Posterior vena cava (tissue), 2 donors: Measurements from ENCODE around the gene GLTP. TPM values are rescaled to one million over a fixed set of nuclear protein-coding genes. Genes with fewer than 3 reads are reported as not detected.
"Not testable (repeated sequence)": the region's sequence is repeated elsewhere in the genome, so short reads cannot be mapped to it uniquely, and the experiment has no call there.

ENCODE experiments used
- DNase-seq: peaks from one replicate; pipeline ENCODE4 v3.0.0-alpha.2; 2020; ENCODE audit warnings: low spot score
- intact Hi-C, 2 donors: fragments of 100-400 bp; cut with DNase I; formaldehyde crosslinking; loops; one replicate each; pipeline versions ENCODE4 v1.14.1 to v1.14.2; 2022 to 2023
- total RNA-seq, 2 donors: library from RNA; stranded (reverse); fragmentation: NEBNext Ultra II Directional; extraction: Animal tissue kit (Norgen Biotek cat#: 25700); gene quantifications; one replicate each; pipeline ENCODE4 v1.2.1, GENCODE V29; 2021
- donor health status: DM: yes; HTN: yes; CAD: no.
- donor health status: DM: yes; HTN: yes; CAD: no.

GLTP gene
- total RNA-seq, 2 donors from 2014 or later, result 34.9 to 36.4 TPM

DNA sequence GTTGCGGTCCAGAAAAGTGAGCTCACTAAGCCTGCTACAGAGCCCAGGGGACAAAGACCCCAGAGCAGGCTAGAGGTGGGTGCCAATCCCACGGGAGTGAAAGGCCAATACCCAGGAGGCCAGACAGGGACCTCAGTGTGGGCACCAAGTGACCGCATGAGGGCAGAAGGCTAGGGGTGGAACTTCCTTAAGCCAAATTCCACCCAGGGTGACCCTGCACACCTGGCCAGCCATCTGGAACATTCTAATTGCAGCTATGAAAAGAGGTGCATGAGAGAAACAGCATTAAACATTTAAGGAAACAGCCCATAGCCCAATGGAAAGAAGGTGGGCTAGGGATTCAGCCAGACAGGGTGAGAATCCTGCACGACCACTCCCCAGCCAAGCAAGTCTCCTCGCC, 19.4 kb downstream of the GLTP start:
- DNase-seq, result no peak
- intact Hi-C loops, result no loop called here

- intact Hi-C loops, result no loop called here
- DNase-seq, result no peak
Observed at GRCh38 chr12:109858764-109859163, 21.6 kb downstream of the GLTP start.

DNA sequence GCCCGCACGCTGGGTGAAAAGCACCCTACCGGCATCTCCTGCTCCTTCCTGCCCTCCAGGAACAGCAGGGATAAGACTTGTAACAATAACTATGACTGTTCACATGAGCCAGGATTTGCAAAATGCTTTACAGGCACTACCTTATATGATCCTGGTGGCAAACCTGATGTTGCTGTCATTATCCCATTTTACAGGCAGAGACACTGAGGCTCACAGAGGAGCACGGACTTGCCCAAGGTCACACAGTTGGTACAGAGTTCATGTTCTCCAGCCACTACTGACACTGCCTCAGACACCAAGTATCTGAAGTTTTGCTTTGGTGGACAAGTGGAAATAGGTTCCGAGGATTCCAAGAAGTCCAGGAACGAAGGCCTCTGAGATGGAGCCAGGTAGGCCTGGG, 22.6 kb downstream of the GLTP start:
- no peak for DNase-seq
- intact Hi-C loops, result no loop called here

- intact Hi-C loops, result no loop called here
- peak; percentile 57 for DNase-seq
Observed at GRCh38 chr12:109855377-109855776, 25.0 kb downstream of the GLTP start.

GRCh38 chr12:109850518-109850917, 29.8 kb downstream of the GLTP start:
- intact Hi-C loops, DNase-seq: not testable (repeated sequence)

- intact Hi-C loops, result no loop called here
- DNase-seq, result no peak
Observed at GRCh38 chr12:109847142-109847735, 33.1 kb downstream of the GLTP start.

DNA sequence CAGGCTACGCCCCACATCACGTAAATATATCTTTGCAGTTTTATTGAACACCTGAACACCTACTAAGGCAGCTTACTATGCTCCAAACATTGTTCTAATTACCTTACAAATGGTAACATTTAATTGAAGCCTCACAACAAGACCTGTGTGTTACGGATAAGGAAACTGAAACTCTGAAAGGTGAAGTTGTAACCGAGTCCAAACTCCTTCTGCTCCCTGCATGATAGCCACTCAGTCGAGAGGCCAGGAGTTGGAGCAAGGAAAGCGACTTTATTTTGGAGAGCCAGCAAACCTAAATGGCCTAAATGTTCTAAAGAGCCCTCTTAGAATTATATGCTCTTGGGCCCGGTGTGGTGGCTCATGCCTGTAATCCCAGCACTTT, 34.5 kb downstream of the GLTP start:
- no peak for DNase-seq
- intact Hi-C loops, result no loop called here

DNA sequence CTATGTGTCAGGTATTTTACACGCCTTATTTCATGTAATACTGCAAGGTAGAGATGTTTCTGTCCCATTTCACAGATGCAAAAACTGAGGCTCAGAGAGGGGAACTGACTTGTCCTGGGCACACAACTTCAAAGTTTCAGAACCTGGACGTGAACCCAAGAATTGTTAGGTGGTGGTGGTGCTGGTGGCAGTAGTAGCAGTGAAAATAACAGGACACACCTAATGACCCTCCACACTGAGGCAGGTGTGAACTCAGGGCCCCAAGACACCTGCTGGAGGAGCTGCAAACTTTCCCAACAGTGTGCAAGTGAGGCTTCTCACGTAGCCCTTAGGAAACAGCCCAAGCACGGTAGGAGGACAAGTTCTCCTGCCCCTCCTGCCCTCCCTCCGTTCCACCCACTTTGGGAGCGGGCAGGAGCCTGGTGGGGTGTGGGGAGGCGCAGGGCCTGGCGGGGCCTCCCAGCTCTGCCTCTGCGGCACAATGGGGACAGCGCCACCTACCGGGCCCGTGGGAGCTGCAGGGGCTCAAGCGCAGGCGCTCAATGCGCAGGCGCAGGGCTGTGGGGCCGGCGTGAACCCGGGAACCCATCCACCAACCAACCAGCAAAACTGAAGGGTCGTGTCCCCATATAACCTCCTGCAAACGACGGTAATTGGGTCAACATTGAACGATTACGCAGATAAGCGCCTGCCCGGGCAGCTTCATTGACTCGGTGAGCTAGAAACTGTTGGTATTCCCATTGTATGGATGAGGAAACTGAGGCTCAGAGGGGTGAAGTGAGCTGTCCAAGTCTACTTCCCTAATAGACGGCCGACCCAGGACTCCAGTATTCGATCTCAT, 35.1 kb downstream of the GLTP start:
- peak; percentile 96 for DNase-seq

DNA sequence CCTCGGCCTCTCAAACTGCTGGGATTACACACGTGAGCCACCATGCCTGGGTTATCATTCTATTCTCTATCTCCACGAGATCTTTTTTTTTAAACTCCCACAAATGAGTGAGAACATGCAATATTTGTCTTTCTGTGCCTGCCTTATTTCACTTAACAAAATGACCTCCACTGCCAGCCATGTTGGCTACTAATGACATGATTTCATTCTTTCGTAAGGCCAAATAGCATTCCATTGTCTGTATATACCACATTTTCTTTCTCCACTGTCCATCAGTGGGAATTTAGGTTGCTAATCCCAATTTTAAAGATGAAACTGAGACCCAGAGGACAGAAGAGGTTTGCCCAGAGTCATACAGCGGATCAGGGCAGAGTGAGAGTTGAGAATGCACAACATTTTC, 36.2 kb downstream of the GLTP start:
- intact Hi-C loops, result no loop called here
- no peak for DNase-seq

More for the DNA sequence above, 35.1 kb downstream of the GLTP start:
- intact Hi-C loops, result no loop called here

DNA sequence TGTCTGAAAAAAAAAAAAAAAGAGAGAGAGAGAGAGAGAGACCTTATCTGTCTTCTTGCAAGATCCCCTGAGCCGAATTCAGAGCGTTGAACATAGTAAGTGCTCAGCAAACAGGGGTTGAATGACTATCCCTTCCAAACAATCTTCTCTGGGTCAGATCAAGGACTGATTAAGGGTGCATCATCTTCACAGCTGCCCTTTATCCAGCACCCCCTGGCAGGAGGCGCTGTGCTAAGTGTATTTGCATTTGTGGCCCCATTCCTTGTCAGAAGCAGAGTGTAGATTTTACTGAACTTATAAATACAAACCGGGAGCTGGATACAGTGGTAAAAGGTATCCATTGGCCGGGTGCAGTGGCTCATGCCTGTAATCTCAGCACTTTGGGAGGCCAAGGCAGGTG, 38.3 kb downstream of the GLTP start:
- intact Hi-C loops, result no loop called here
- no peak for DNase-seq

- intact Hi-C loops, result no loop called here
- DNase-seq, result no peak
Observed at GRCh38 chr12:109841356-109841755, 39.0 kb downstream of the GLTP start.

GRCh38 chr12:109840305-109841074, 39.9 kb downstream of the GLTP start:
- DNase-seq, result no peak
- intact Hi-C loops, result no loop called here

- intact Hi-C loops, result no loop called here
- DNase-seq, result no peak
Observed at GRCh38 chr12:109839444-109839843, 40.9 kb downstream of the GLTP start.

DNA sequence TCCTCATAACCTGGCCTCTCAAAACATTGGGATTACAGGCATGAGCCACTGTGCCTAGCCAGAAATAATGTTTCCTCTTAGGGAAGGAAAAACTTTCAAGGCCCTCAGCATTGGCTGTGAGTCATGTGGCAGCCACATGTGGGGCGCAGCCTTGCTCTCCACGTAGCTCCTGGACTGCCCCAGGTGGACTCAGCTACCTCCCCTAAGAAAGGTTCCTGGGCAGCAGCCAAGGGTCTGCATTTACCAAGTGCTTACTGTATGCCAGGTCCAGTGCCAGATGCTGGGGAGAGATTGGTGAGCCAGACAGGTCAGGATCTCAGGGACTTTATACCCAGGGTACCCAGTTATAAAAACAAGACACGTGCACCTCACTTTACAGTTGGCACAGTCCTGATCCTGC, 43.4 kb downstream of the GLTP start:
- intact Hi-C loops, result no loop called here
- DNase-seq, result no peak

DNA sequence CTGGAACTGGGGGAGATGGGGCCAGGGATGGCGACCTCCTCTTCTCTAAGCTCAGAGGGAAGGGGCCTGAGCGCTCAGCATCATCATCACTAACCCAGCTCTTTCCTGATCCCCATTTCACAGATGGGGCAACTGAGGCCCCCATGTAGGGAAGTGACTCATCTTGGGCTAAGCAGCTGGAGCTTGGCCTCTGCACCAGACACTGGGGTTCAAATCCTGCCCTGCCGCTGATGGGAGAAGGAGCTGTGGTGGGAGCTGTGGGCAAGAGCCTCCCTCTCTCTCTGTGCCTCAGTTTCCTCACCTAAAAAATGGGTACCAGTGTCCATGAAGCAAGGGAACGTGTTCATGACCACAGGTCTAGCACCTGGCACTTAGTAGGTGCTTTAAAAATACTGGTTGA, 44.5 kb downstream of the GLTP start:
- intact Hi-C loops, result no loop called here
- DNase-seq, result no peak

DNA sequence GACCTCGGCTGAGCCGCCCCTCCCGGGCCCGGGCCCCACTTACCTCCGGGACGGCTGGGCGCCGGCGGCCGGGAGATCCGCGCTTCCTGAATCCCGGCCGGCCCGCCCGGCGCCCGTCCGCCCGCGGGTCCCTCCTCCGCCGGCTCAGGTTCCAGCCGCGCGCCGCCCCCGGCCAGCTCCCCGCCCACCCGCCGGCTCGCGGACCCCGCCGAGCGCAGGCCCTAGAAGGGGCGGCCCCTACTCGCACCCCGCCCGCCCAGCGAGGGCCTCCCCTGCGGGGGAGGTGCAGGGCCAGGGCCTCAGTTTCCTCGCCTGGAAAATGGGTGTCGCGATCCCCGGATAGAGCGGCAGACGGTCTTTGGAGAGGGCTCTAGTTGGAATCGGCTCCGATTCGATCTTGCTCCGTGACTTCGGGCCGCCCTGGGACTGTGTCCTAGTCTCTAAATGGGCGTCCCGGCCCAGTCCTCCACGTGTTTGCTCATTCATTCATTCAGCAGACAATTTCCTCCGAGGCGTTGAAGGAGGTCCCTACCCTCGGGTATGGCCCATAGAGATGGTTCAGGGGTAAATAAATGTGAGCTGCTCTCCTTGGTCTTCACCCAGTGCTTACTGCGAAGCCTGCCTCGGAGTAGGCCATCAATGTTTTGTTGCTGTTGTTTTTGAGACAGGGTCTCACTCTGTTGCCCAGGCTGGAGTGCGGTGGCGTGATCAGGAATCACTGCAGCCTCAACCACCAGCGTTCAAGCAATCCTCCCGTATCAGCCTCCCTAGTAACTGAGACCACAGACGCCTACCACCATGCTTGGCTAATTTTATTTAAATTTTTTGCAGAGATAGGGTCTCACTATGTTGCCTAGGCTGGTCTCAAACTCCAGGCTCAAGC, 46.8 kb downstream of the GLTP start, which contains the start of gene TRPV4:
Gene TRPV4 (minus strand): TSS at position 92 of the 883 bp plus-strand sequence. CDS start 18,602 bp downstream, outside the sequence.
- no peak for DNase-seq

GRCh38 chr12:109832541-109833306, 47.6 kb downstream of the GLTP start:
- intact Hi-C loops, result no loop called here
- DNase-seq, result no peak

More for the DNA sequence above, 46.8 kb downstream of the GLTP start, which contains the start of gene TRPV4:
- intact Hi-C loops, result no loop called here

- intact Hi-C loops, result no loop called here
- no peak for DNase-seq
Observed at GRCh38 chr12:109831929-109832328, 48.4 kb downstream of the GLTP start.
